ENCODE results near the gene KIAA0040. TPM values are rescaled to one million over a fixed set of nuclear protein-coding genes. Genes with fewer than 3 reads are reported as not detected.

The KIAA0040 gene
- total and polyA plus RNA-seq, 10 of the 15 experiments (the other 5 are each of a cell fraction or from before 2014, with no cell fraction given): 7.6 to 47.7 (median 23.5) TPM

GRCh38 chr1:175127565-175127964 is 65.0 kb downstream of the KIAA0040 start:
- Histone ChIP-seq H3K4me1 (ENCODE audit: control insufficient read depth, insufficient read depth, low read length) (peaks cover 13% of the 10 kb centered on the region; the same call in 1 of the 2 replicates), H3K79me2 (ENCODE audit: control insufficient read depth, insufficient read depth, low read length) (no peaks in the 10 kb centered on the region), H3K4me2 (ENCODE audit: control insufficient read depth, insufficient read depth) (no peak overlapping the region), H3K36me3 (ENCODE audit: control insufficient read depth in 2 of 2, insufficient read depth in 2 of 2, low read length in 1 of 2) (no peaks in the 10 kb centered on the region), H3K27ac (ENCODE audit: control insufficient read depth, insufficient read depth) (no peak overlapping the region), H2AFZ (ENCODE audit: control insufficient read depth, low read depth, low read length) (no peak overlapping the region), H3K9ac (ENCODE audit: control insufficient read depth, insufficient read depth, low read length) (no peak overlapping the region), H4K20me1 (ENCODE audit: control insufficient read depth, insufficient read depth) (no peaks in the 10 kb centered on the region), H3K9me3 (replicated peaks; ENCODE audit: control insufficient read depth, insufficient read depth, low read length) (no peaks in the 10 kb centered on the region), H3K27me3 (replicated peaks in 1 of 2; ENCODE audit: control insufficient read depth in 2 of 2, insufficient read depth in 2 of 2, low read length in 1 of 2) (no peaks in the 10 kb centered on the region), H3K4me3 (no peak overlapping the region)
- DNase-seq (ENCODE audit: low read depth, low spot score) (no peak), ATAC-seq (no peak), FAIRE-seq (no peak)
- CTCF ChIA-PET: interaction anchor here (1.8 to 10.9 kb wide), 3 partner anchors 13 to 97 kb away, joined by 8 to 199 read pairs (median 135); no protein-coding TSS in a partner anchor
- in situ Hi-C loops (cut with MboI) (loop anchor here (5.0 kb wide), 1 partner anchor 355 kb away; no protein-coding TSS in a partner anchor), intact Hi-C loops (cut with micrococcal nuclease; ENCODE audit: unreplicated experiment) (loop anchor here (5.0 to 10.0 kb wide), 2 partner anchors 243 to 355 kb away; no protein-coding TSS in a partner anchor)
- BruUV-seq (replicated peaks): no TSS peak
- POLR2A ChIA-PET: interaction anchor here (1.7 kb wide), 1 partner anchor 98 kb away, joined by 3 read pairs; no protein-coding TSS in a partner anchor
- SMC1A ChIA-PET (ENCODE audit: uncharacterized antibody, unreplicated experiment): interaction anchor here (1.9 to 2.0 kb wide), 2 partner anchors 18 to 98 kb away, joined by 6 to 10 read pairs; no protein-coding TSS in a partner anchor
- RAD21 ChIA-PET (ENCODE audit: unreplicated experiment): interaction anchor here (1.2 to 6.5 kb wide), 2 partner anchors 97 to 99 kb away, joined by 3 to 96 read pairs; no protein-coding TSS in a partner anchor
- TF ChIP-seq WRNIP1 (IDR thresholded peaks at IDR 0.05; ENCODE audit: borderline replicate concordance, low read depth, low read length): no peak
- no peak for TF ChIP-seq ETV6 (conservative IDR thresholded peaks at IDR 0.05 in 1 of 2, IDR thresholded peaks at IDR 0.05 in 1 of 2; ENCODE audit: borderline replicate concordance in 1 of 2, low read depth in 1 of 2)
- TF ChIP-seq NBN (IDR thresholded peaks at IDR 0.05): no peak
- no peak for TF ChIP-seq CHD1 (IDR thresholded peaks at IDR 0.05; ENCODE audit: low read depth, low read length)
- TF ChIP-seq ZNF687 (IDR thresholded peaks at IDR 0.05): no peak
- TF ChIP-seq DPF2 (IDR thresholded peaks at IDR 0.05): no peak
- TF ChIP-seq POU2F2 (IDR thresholded peaks at IDR 0.05; ENCODE audit: borderline replicate concordance, low read depth, low read length): no peak
- no peak for TF ChIP-seq ATF7 (IDR thresholded peaks at IDR 0.05; ENCODE audit: low read depth)
- TF ChIP-seq KLF5 (IDR thresholded peaks at IDR 0.05; ENCODE audit: partially characterized antibody): no peak
- TF ChIP-seq GABPA (IDR thresholded peaks at IDR 0.05; ENCODE audit: low read depth): no peak
- TF ChIP-seq STAT1 (conservative IDR thresholded peaks at IDR 0.05): no peak
- TF ChIP-seq JUND (IDR thresholded peaks at IDR 0.05; ENCODE audit: low read depth, low read length): no peak
- no peak for TF ChIP-seq ZBTB4 (CRISPR knock-in tag; IDR thresholded peaks at IDR 0.05)
- TF ChIP-seq PAX5 (IDR thresholded peaks at IDR 0.05; ENCODE audit: borderline replicate concordance, low read depth, low read length): no peak
- no peak for TF ChIP-seq ZZZ3 (IDR thresholded peaks at IDR 0.05; ENCODE audit: control insufficient read depth, insufficient read length, low read depth)
- no peak for TF ChIP-seq MEF2A (IDR thresholded peaks at IDR 0.05; ENCODE audit: insufficient read depth, low read depth, low read length)
- TF ChIP-seq LARP7 (IDR thresholded peaks at IDR 0.05): no peak
- no peak for TF ChIP-seq SUZ12 (IDR thresholded peaks at IDR 0.05; ENCODE audit: unreplicated experiment)
- 96% methylated on average over 6 of the region's 6 CpGs for WGBS (ENCODE audit: insufficient coverage, insufficient replicate concordance, low lambda C conversion rate, missing lambda C conversion rate)
